ENCODE measurements around the gene PALM3. TPM values are rescaled to one million over a fixed set of nuclear protein-coding genes. Genes with fewer than 3 reads are reported as not detected.
A peak's percentile ranks its signal among the peaks of the same experiment; 100 is the strongest.
"Not testable (repeated sequence)": the region's sequence is repeated elsewhere in the genome, so short reads cannot be mapped to it uniquely, and the experiment has no call there.

Gene PALM3
- total RNA-seq, 2 donors from 2014 or later = not detected

GRCh38 chr19:14023404-14024235 lies 38.3 kb downstream of the PALM3 start:
- DNase-seq (ENCODE audit: low spot score) (no peak), ATAC-seq (no peak)
- no peaks in the 10 kb centered on the region for H3K27me3 Mint-ChIP-seq
- H3K9me3 Mint-ChIP-seq = no peaks in the 10 kb centered on the region
- no peaks in the 10 kb centered on the region for H3K36me3 Mint-ChIP-seq
- H3K27ac Mint-ChIP-seq = peak overlapping the region in 1 of 2 donors; percentile 81
- H3K4me1 Mint-ChIP-seq (ENCODE audit: low read depth in 2 of 2) = peaks cover 0 to 4% of the 10 kb centered on the region in 2 donors
- no peak overlapping the region for H3K4me3 Mint-ChIP-seq

- no peaks in the 10 kb centered on the region for H3K9me3 Mint-ChIP-seq
- H3K27me3 Mint-ChIP-seq = no peaks in the 10 kb centered on the region
- no peak for ATAC-seq
- peaks cover 0 to 4% of the 10 kb centered on the region in 2 donors for H3K4me1 Mint-ChIP-seq (ENCODE audit: low read depth in 2 of 2)
- DNase-seq (ENCODE audit: low spot score) = no peak
- no peak overlapping the region for H3K4me3 Mint-ChIP-seq
- H3K36me3 Mint-ChIP-seq = no peaks in the 10 kb centered on the region
- H3K27ac Mint-ChIP-seq = peak overlapping the region in 1 of 2 donors; percentile 58
These were observed 39.4 kb downstream of the PALM3 start for GRCh38 chr19:14022469-14022868.

DNA sequence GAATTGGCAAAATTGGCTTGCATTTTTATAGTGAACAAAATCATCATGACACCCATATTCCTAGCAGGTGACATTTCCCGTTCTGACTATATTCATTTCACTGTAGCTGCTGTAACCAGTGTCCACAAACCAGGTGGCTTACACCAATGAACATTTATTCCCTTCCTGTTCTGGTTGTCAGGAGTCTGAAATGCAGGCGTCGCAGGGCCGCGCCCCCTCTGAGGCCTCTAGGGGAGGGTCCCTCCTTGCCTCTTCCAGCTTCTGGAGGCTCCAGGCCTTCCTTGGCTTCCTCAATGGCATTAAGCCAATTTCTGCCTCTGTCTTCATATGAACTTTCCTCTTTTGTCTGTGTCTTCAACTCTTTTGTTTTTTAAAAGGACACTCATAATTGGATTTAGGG lies 40.4 kb downstream of the PALM3 start:
- peak overlapping the region in 1 of 2 donors; percentile 58 for H3K27ac Mint-ChIP-seq
- no peaks in the 10 kb centered on the region for H3K27me3 Mint-ChIP-seq
- H3K4me3 Mint-ChIP-seq = no peak overlapping the region
- no peaks in the 10 kb centered on the region for H3K9me3 Mint-ChIP-seq
- no peak for ATAC-seq
- H3K4me1 Mint-ChIP-seq (ENCODE audit: low read depth in 2 of 2) = peaks cover 0 to 4% of the 10 kb centered on the region in 2 donors
- no peak for DNase-seq (ENCODE audit: low spot score)
- no peaks in the 10 kb centered on the region for H3K36me3 Mint-ChIP-seq

GRCh38 chr19:14019739-14020138 lies 42.1 kb downstream of the PALM3 start:
- H3K9me3 Mint-ChIP-seq; DNase-seq (ENCODE audit: low spot score); H3K27ac Mint-ChIP-seq; H3K4me3 Mint-ChIP-seq; ATAC-seq; H3K4me1 Mint-ChIP-seq (ENCODE audit: low read depth in 2 of 2); H3K27me3 Mint-ChIP-seq; H3K36me3 Mint-ChIP-seq: not testable (repeated sequence)

- DNase-seq (ENCODE audit: low spot score) (no peak), ATAC-seq (no peak)
- no peak overlapping the region for H3K4me3 Mint-ChIP-seq
- no peak overlapping the region for H3K27ac Mint-ChIP-seq
- no peaks in the 10 kb centered on the region for H3K27me3 Mint-ChIP-seq
- no peaks in the 10 kb centered on the region for H3K36me3 Mint-ChIP-seq
- no peaks in the 10 kb centered on the region for H3K9me3 Mint-ChIP-seq
- H3K4me1 Mint-ChIP-seq (ENCODE audit: low read depth in 2 of 2) = peaks cover 5 to 11% of the 10 kb centered on the region in 2 donors
These were observed 42.8 kb downstream of the PALM3 start for GRCh38 chr19:14019100-14019499.

DNA sequence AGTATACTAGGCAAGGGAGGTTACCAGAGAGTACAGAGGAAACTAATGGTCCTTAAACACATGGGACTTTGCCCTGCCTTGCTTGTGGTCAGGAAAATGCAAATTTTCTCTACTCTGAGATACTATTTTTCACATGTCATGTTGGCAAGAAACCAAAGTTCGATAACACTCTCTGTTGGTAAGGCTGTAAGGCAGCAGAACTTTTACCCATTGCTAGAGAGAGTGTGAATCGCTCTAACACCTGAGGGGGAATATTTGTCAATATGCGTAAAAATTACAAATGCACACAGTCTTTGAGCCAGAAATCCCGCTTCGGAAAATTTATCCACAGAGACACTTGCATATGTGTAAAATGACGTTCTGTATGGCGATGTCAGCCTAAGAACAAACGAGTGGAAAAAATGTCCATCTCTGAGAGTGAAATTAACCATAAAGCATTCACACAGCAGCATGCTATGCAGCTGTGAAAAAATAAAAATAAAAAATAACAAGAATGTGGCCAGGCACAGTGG lies 46.3 kb downstream of the PALM3 start:
- no peaks in the 10 kb centered on the region for H3K27me3 Mint-ChIP-seq
- peaks cover 5 to 7% of the 10 kb centered on the region in 2 donors for H3K4me1 Mint-ChIP-seq (ENCODE audit: low read depth in 2 of 2)
- DNase-seq (ENCODE audit: low spot score) (no peak), ATAC-seq (peak; percentile 81 to 85)
- no peaks in the 10 kb centered on the region for H3K9me3 Mint-ChIP-seq
- peak overlapping the region; percentile 31 for H3K4me3 Mint-ChIP-seq
- peak overlapping the region; percentile 22 to 24 for H3K27ac Mint-ChIP-seq
- no peaks in the 10 kb centered on the region for H3K36me3 Mint-ChIP-seq

- Mint-ChIP-seq H3K36me3 (no peaks in the 10 kb centered on the region), H3K27ac (no peak overlapping the region), H3K9me3 (no peaks in the 10 kb centered on the region), H3K4me3 (no peak overlapping the region), H3K4me1 (ENCODE audit: low read depth in 2 of 2) (peaks cover 5 to 9% of the 10 kb centered on the region in 2 donors), H3K27me3 (no peaks in the 10 kb centered on the region)
- no peak for DNase-seq (ENCODE audit: low spot score)
- ATAC-seq = no peak
These were observed 49.4 kb downstream of the PALM3 start for GRCh38 chr19:14012378-14012915.

DNA sequence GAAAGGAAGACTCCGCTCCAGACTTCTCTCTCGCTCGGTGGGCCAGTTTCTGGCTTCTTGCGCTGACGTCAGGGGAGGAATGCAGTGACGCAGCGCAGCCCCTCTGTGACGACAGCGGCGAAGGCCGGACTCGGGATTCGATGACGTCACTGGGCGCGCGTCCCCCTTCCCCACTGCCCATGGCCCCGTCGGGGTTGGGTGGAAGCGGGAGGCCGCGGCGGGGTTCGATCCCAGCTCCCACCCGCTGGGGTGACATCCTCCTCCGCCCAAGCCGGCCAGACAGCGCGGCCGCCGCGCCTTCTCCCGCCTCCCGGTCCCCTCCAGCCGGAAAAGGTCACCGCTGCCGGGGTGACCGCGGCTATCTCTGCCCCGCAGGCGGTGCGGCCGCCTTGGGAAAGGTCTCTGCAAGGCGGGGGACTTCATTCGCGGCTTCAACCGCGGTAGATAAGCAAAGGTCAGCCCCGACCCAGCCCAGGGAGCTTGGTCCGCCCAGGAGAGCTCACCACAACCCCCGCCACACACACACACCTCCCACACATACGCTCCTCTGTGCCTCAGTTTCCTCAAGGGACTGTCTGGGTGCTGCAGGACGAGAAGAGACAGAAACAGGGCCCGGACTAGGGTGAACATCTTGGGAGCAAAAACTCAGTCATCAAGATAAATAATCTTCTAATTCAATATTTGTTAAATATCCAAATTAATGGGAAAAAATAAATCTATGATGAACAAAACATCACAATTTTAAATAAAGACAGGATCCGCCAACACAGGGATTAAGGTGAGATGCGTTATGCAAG lies 54.9 kb downstream of the PALM3 start:
- Mint-ChIP-seq H3K9me3 (no peaks in the 10 kb centered on the region), H3K4me1 (ENCODE audit: low read depth in 2 of 2) (peaks cover 23 to 33% of the 10 kb centered on the region in 2 donors), H3K27ac (peak overlapping the region; percentile 94 to 97), H3K4me3 (peak overlapping the region; percentile 95), H3K36me3 (no peaks in the 10 kb centered on the region), H3K27me3 (no peaks in the 10 kb centered on the region)
- ATAC-seq (peak; percentile 47 to 58), DNase-seq (ENCODE audit: low spot score) (no peak)

DNA sequence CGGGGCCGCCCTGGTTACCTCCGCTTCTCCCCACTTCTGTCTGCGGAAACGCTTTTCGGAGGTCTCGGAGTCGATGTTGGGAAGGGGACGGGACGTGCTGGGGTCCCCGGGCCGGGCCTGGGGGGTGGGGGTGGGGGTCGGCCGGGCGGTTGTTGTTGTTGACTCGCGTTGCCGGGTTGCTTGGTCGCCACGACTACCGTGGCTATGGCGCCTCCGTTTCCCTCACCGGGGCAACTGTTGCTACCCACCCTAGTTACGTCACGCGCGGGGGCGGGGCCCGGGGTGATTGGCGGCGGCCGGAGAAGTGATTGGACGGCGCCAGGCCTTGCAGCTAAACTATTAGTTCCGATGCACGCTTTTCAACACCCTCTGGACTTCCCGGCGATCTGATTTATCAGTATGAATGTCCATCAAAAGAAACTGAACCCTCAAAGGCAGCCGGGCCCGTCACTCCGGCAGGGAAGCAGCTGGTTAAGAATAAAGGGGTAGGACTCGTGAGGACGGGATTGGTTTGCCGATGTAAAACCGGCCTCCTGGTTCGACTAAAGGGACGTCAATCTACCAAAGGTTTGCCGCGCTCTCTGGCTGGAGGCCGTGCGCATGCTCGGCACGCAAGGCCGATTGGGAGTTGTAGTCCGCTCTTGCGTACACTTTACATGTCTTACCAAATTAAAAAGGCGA lies 55.7 kb downstream of the PALM3 start, which contains the start of gene RFX1:
Gene RFX1 (minus strand): TSS at position 236 of the 681 bp plus-strand sequence. CDS start 12,477 bp downstream, outside the sequence.
- Mint-ChIP-seq H3K27ac (peak within 1 kb of the TSS; percentile 94 to 97), H3K27me3 (no peaks in the 10 kb centered on the region), H3K4me3 (peak within 1 kb of the TSS; percentile 95), H3K36me3 (no peaks in the 10 kb centered on the region), H3K4me1 (ENCODE audit: low read depth in 2 of 2) (peaks cover 24 to 37% of the 10 kb centered on the region in 2 donors), H3K9me3 (no peaks in the 10 kb centered on the region)
- DNase-seq (ENCODE audit: low spot score) (peak; percentile 99), ATAC-seq (peak; percentile 85 to 91)

DNA sequence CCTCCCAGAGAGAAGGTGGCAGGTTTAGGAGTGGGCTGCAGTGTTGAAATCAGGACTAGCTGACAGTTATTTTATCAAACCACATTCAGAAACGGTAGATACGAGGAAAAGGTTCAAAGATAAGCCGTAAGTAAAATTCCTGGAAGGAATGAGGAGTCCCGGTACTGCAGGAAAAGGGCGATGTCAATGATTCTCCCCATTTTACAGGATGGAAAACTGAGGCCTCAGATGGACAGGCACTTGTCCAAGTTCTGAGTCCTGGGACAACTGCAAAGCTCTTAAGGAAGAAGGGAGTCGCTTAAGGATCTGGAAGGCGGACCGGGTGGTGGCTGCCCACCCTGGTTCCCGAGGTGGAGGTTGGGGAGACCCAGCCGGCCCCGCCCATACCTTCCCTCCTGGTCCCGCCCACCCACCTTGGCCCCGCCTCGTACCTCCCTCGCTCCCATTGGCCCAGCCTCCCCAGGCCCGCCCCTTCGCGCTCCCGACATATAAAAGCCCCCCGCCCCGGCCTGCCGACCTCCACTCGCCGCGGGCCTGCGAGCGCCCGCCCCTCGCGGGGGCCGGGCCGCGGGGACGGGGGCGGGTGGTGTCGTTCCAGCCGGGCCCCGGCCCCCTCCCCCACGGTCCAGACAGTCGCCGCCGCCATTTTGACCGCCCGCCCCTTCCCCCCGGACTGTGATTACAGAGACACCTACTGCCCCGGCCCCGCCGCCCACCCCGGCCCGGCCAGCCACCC lies 56.4 kb downstream of the PALM3 start:
- H3K9me3 Mint-ChIP-seq = no peaks in the 10 kb centered on the region
- peak; percentile 78 for ATAC-seq
- no peaks in the 10 kb centered on the region for H3K27me3 Mint-ChIP-seq
- peak overlapping the region; percentile 94 to 97 for H3K27ac Mint-ChIP-seq
- H3K4me3 Mint-ChIP-seq = peak overlapping the region; percentile 95
- no peaks in the 10 kb centered on the region for H3K36me3 Mint-ChIP-seq
- DNase-seq (ENCODE audit: low spot score) = peak; percentile 89
- peaks cover 27 to 39% of the 10 kb centered on the region in 2 donors for H3K4me1 Mint-ChIP-seq (ENCODE audit: low read depth in 2 of 2)

DNA sequence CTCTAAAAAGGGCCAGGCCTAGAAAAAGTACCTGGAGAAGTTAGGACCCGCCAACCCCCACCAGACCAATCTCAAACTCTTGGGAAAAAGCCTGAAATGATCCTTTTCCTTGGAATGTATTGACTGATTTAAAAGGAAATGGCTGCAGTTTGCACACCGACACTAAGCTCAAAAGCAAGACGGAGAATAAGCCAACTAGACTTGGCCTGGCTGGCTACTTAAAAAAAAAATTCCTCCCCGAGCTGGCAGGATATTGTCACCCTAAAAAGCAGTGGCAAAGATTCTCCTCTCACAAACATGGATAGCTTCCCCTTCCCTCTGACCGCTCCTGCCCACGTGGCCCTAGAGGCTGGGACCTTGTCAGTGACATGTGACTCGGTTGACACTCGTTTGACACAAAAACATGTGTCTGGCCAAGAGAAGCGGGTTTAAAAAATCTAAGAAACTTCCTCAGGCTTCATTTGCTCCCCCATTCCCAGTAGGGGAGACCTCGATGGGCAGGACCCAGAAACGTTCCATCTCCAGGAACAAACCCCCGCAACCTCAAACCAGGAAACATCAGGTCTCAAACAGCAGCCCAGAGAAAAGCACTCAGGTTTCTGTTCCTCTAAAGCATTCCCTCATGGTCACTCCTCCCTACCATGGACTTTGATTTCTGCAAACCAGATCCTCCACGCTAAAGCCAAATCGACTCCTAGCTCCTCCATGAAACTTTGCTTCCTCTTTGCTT lies 57.1 kb downstream of the PALM3 start:
- no peak for DNase-seq (ENCODE audit: low spot score)
- Mint-ChIP-seq H3K36me3 (no peaks in the 10 kb centered on the region), H3K4me3 (peak overlapping the region; percentile 89), H3K27ac (peak overlapping the region; percentile 70 to 91), H3K4me1 (ENCODE audit: low read depth in 2 of 2) (peaks cover 27 to 39% of the 10 kb centered on the region in 2 donors), H3K9me3 (no peaks in the 10 kb centered on the region), H3K27me3 (no peaks in the 10 kb centered on the region)
- no peak for ATAC-seq

Data from natural killer cell treated with Interleukin-12 subunit alpha and Interleukin-12 subunit beta and Interleukin-15 and Interleukin-18, amount 100 ng/mL, for 72 hours (primary cell).